Natural killer cell (primary cell): Measurements from ENCODE around the gene EMC1. TPM values are rescaled to one million over a fixed set of nuclear protein-coding genes. Genes with fewer than 3 reads are reported as not detected.

Experiments
- total RNA-seq, 4 donors: library from RNA; stranded (reverse); fragments of 120-200 nt in 1 of 4; gene quantifications; one replicate each; pipeline versions ENCODE4 v1.2.3 to v1.2.4, GENCODE V29; 2013 to 2022

Gene EMC1
- total RNA-seq, 3 donors from 2014 or later (not counting 1 experiment from before 2014, with no cell fraction given) = 30.7 to 36.0 (median 33.5) TPM

Other genes with a start within 250 kb of the EMC1 start
- 100 to 1,000 TPM; 139 to 178 (median 158) TPM for gene UBR4, start 41.3 kb downstream of the EMC1 start, total RNA-seq
- 10 to 100 TPM in 2 of 3 donors, 1 to 10 TPM in 1; 9.7 to 15.8 (median 13.5) TPM for gene MRTO4, start 281 bp upstream of the EMC1 start, total RNA-seq
- 1 to 10 TPM; 1.1 to 2.0 (median 1.5) TPM for gene AKR7A3, start 37.2 kb upstream of the EMC1 start, total RNA-seq
- gene AKR7A2, start 60.6 kb upstream of the EMC1 start, total RNA-seq = 10 to 100 TPM; 25.5 to 31.9 (median 28.9) TPM
- 1 to 10 TPM; 5.8 to 8.5 (median 7.6) TPM for gene SLC66A1, start 60.8 kb upstream of the EMC1 start, total RNA-seq
- 100 to 1,000 TPM; 369 to 393 (median 375) TPM for gene CAPZB, start 234.0 kb upstream of the EMC1 start, total RNA-seq